Glutamatergic neuron (in vitro differentiated cells): ENCODE data around the gene TMPRSS3. TPM values are rescaled to one million over a fixed set of nuclear protein-coding genes. Genes with fewer than 3 reads are reported as not detected.

Experiments used
- DNase-seq: peaks from one replicate; pipeline ENCODE4 v3.0.0; 2022
- H3K27ac Mint-ChIP-seq: one replicate; pipeline ENCODE4 v1.8.0; 2020; ENCODE audit warnings: mild to moderate bottlenecking, mixed read lengths, inconsistent platforms; ENCODE audit not compliant: unreplicated experiment
- H3K27me3 Mint-ChIP-seq: one replicate; pipeline ENCODE4 v1.8.0; 2020; ENCODE audit warnings: mild to moderate bottlenecking, moderate library complexity, mixed read lengths, inconsistent platforms; ENCODE audit not compliant: unreplicated experiment
- H3K36me3 Mint-ChIP-seq: one replicate; pipeline ENCODE4 v1.8.0; 2020; ENCODE audit warnings: mild to moderate bottlenecking, mixed read lengths, inconsistent platforms; ENCODE audit not compliant: unreplicated experiment
- H3K4me1 Mint-ChIP-seq: one replicate; pipeline ENCODE4 v1.8.0; 2020; ENCODE audit warnings: mild to moderate bottlenecking, low read depth, mixed read lengths, inconsistent platforms; ENCODE audit not compliant: unreplicated experiment
- H3K4me3 Mint-ChIP-seq: one replicate; pipeline ENCODE4 v1.8.0; 2020; ENCODE audit warnings: mild to moderate bottlenecking, mixed read lengths, inconsistent platforms; ENCODE audit not compliant: unreplicated experiment
- H3K9me3 Mint-ChIP-seq: one replicate; pipeline ENCODE4 v1.8.0; 2020; ENCODE audit warnings: mild to moderate bottlenecking, moderate library complexity, mixed read lengths, inconsistent platforms; ENCODE audit not compliant: unreplicated experiment
- CTCF ChIP-seq: fragments of 200-600 bp; sonication (generic); IDR thresholded peaks from one replicate; pipeline ENCODE4 v1.5.0; 2021; ENCODE audit not compliant: partially characterized antibody, unreplicated experiment
- total RNA-seq: library from RNA; stranded (reverse); fragmentation: NEBNext Ultra II Directional; extraction: Animal tissue kit (Norgen Biotek cat#: 25700); gene quantifications from one replicate; pipeline ENCODE4 v1.2.1, GENCODE V29; 2021; ENCODE audit not compliant: unreplicated experiment

TMPRSS3 gene
- total RNA-seq, 1 donor from 2014 or later, result 0.71 TPM

- Mint-ChIP-seq H3K36me3 (peaks cover 10% of the 10 kb centered on the region), H3K4me1 (peaks cover 29% of the 10 kb centered on the region), H3K9me3 (peaks cover 4% of the 10 kb centered on the region), H3K27ac (no peak overlapping the region), H3K4me3 (no peak overlapping the region), H3K27me3 (no peaks in the 10 kb centered on the region)
- TF ChIP-seq CTCF, result no peak
- DNase-seq, result no peak
Measured at GRCh38 chr21:42391297-42391696, 4.6 kb downstream of the TMPRSS3 start.

DNA sequence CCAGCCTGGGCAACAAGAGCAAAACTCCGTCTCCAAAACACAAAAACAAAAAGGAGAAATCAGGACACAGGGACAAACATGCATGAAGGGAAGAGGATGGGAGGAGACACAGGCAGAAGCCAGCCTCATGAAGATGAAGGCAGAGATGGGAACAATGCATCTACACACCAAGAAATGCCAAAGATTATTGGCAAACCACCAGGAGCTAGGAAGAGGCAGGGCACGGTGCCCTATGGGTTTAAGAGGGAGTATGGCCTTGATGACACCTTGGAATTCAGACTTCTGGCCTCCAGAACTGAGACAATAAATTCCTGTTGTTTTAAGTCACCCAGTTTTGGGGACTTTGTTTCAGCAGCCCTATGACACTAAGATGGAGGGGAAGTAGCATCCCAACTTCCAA, 5.2 kb downstream of the TMPRSS3 start:
- Mint-ChIP-seq H3K9me3 (peaks cover 4% of the 10 kb centered on the region), H3K36me3 (peaks cover 10% of the 10 kb centered on the region), H3K27me3 (no peaks in the 10 kb centered on the region), H3K27ac (no peak overlapping the region), H3K4me1 (peaks cover 22% of the 10 kb centered on the region), H3K4me3 (no peak overlapping the region)
- no peak for TF ChIP-seq CTCF
- DNase-seq, result no peak

DNA sequence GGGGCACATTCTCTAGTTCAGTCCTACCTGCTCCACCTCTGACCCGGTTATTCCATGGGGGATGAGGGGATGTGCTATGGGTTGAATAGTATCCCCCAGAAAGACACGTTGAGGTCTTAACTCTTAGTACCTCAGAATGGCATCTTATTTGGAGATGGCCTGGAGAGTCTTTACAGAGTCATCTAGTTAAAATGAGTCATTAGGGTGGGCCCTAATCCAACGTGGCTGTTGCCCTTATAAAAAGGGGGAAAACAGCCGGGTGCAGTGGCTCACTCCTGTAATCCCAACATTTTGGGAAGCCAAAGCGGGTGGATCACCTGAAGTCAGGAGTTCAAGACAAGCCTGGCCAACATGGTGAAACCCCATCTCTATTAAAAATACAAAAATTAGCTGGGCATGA, 5.7 kb downstream of the TMPRSS3 start:
- Mint-ChIP-seq H3K4me3 (no peak overlapping the region), H3K4me1 (peaks cover 19% of the 10 kb centered on the region), H3K36me3 (peaks cover 10% of the 10 kb centered on the region)

DNA sequence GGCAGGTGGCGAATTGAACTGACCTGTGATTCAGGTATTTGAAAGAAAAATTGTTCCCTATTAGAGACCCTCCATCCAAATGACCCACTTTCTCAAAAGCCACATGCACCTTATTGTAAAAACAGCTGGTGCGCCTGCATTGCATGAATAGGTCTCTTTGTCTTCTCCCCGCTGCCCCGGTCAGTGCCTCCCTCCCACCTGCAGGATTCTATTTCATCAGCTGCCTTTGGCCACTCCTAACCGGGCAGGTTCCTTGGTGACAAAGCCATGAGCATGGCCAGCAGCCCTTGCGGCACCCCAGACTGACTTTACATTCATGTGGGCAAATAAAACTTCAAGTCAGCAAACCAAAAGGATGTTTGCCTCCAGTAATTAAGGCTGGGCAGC, 6.4 kb downstream of the TMPRSS3 start:
- peaks cover 14% of the 10 kb centered on the region for H3K4me1 Mint-ChIP-seq
- peaks cover 10% of the 10 kb centered on the region for H3K36me3 Mint-ChIP-seq
- no peak for TF ChIP-seq CTCF
- H3K27me3 Mint-ChIP-seq, result no peaks in the 10 kb centered on the region
- no peak overlapping the region for H3K27ac Mint-ChIP-seq
- peaks cover 4% of the 10 kb centered on the region for H3K9me3 Mint-ChIP-seq
- H3K4me3 Mint-ChIP-seq, result no peak overlapping the region
- DNase-seq, result peak; percentile 5

More for the DNA sequence above, 5.7 kb downstream of the TMPRSS3 start:
- no peak for TF ChIP-seq CTCF
- DNase-seq, result no peak
- Mint-ChIP-seq H3K9me3 (peaks cover 4% of the 10 kb centered on the region), H3K27ac (no peak overlapping the region), H3K27me3 (no peaks in the 10 kb centered on the region)

DNA sequence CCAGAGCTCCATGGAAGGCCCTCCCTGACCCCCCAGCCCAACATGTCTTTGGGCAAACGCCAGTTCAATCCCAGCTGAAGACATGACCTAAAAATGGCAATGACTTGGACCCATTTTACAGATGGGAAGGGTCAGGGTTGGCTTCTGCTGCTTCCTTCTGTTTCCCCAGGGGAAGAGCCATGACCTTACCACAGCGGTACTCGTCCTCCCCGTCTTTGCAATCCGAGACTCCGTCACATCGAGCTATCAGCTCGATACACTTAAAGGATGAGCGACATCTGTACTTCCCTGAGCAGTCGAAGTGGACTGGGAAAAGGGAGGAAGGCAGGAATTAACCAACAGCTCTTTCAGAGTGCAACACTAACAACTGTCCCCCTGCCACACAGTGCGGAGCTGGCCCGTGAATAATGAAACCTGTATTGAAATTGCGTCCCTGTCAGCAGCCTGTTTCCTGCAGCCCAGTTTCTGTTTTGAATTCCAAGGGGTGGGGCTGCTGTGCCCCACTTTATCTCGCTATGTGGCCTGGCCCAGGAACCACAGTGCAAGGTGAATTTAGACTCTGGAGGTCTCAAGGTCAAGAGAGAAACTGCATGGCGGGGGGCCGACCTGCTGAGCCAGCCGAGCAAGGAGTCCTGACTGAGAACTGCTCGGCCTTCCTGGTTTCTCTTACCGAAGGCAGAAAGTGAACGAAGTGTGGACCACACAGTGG, 7.0 kb downstream of the TMPRSS3 start:
- Mint-ChIP-seq H3K36me3 (peaks cover 10% of the 10 kb centered on the region), H3K4me3 (no peak overlapping the region), H3K27ac (no peak overlapping the region), H3K4me1 (peaks cover 14% of the 10 kb centered on the region), H3K27me3 (peaks cover 1% of the 10 kb centered on the region), H3K9me3 (peaks cover 5% of the 10 kb centered on the region)
- no peak for TF ChIP-seq CTCF
- DNase-seq, result peak; percentile 13
